ENCODE measurements around the gene TCP11L1.

Gene TCP11L1

DNA sequence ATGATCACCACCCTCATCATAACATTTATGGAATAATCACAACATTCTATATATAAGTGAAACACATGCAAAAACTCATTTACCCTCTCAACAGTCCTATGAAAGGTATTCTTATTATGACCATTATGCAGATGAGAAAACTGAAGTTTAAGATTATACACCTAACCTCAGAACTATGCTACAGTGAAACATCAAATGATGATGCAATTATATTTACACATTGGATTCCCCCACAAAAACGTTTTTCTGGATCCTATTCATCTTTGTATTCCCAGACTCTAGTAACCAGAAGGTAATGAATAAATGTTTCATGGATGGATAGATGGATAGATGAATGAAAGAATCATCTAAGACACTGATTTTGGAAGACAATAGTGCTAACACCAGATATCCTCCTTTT is 54.8 kb downstream of the TCP11L1 start:
- no peaks in the 10 kb centered on the region for H3K9me3 ChIP-seq (ENCODE audit: control insufficient read depth, insufficient read depth, low read depth, low read length)
- no peak overlapping the region for H3K4me3 ChIP-seq (ENCODE audit: low read depth, low read length)
- no peaks in the 10 kb centered on the region for H3K4me1 ChIP-seq (ENCODE audit: control insufficient read depth, insufficient read depth, low read length)
- ChIA-PET CTCF (no interaction called here), POLR2A (no interaction called here)
- peaks cover 9 to 59% of the 10 kb centered on the region in 2 experiments for H3K36me3 ChIP-seq (ENCODE audit: control insufficient read depth in 2 of 2, insufficient read depth in 1 of 2, low read length in 2 of 2)
- TF ChIP-seq ZNF501 (tag by site-specific recombination; IDR thresholded peaks at IDR 0.05) (no peak), OSR2 (tag by site-specific recombination; IDR thresholded peaks at IDR 0.05) (no peak), SP2 (tag by site-specific recombination; IDR thresholded peaks at IDR 0.05) (no peak)
- no peak overlapping the region for H3K27ac ChIP-seq (ENCODE audit: extremely low read depth, low read depth, low read length)

- Histone ChIP-seq H3K36me3 (ENCODE audit: control insufficient read depth in 2 of 2, insufficient read depth in 1 of 2, low read length in 2 of 2) (peaks cover 26 to 61% of the 10 kb centered on the region in 2 experiments), H3K4me1 (ENCODE audit: control insufficient read depth, insufficient read depth, low read length) (no peaks in the 10 kb centered on the region), H3K9me3 (ENCODE audit: control insufficient read depth, insufficient read depth, low read depth, low read length) (no peaks in the 10 kb centered on the region), H3K27ac (ENCODE audit: extremely low read depth, low read depth, low read length) (no peak overlapping the region), H3K4me3 (ENCODE audit: low read depth, low read length) (no peak overlapping the region)
- POLR2A ChIA-PET, result no interaction called here
- no peak for TF ChIP-seq ZNF121 (tag by site-specific recombination; IDR thresholded peaks at IDR 0.05)
- no peak for TF ChIP-seq ZNF146 (tag by site-specific recombination; IDR thresholded peaks at IDR 0.05)
- TF ChIP-seq ZNF658 (tag by site-specific recombination; IDR thresholded peaks at IDR 0.05), result no peak
- TF ChIP-seq ZNF280C (tag by site-specific recombination; IDR thresholded peaks at IDR 0.05), result no peak
- TF ChIP-seq ZNF211 (tag by site-specific recombination; IDR thresholded peaks at IDR 0.05; ENCODE audit: low read depth), result no peak
- TF ChIP-seq ZNF132 (tag by site-specific recombination; IDR thresholded peaks at IDR 0.05; ENCODE audit: borderline replicate concordance), result no peak
- no peak for TF ChIP-seq ZNF473 (tag by site-specific recombination; IDR thresholded peaks at IDR 0.05)
- TF ChIP-seq ZNF664 (tag by site-specific recombination; IDR thresholded peaks at IDR 0.05), result no peak
- CTCF ChIA-PET, result interaction anchor here (0.7 kb wide), 1 partner anchor 144 kb away, joined by 3 read pairs; no protein-coding TSS in a partner anchor
These were observed 64.5 kb downstream of the TCP11L1 start for GRCh38 chr11:33103836-33104235.

DNA sequence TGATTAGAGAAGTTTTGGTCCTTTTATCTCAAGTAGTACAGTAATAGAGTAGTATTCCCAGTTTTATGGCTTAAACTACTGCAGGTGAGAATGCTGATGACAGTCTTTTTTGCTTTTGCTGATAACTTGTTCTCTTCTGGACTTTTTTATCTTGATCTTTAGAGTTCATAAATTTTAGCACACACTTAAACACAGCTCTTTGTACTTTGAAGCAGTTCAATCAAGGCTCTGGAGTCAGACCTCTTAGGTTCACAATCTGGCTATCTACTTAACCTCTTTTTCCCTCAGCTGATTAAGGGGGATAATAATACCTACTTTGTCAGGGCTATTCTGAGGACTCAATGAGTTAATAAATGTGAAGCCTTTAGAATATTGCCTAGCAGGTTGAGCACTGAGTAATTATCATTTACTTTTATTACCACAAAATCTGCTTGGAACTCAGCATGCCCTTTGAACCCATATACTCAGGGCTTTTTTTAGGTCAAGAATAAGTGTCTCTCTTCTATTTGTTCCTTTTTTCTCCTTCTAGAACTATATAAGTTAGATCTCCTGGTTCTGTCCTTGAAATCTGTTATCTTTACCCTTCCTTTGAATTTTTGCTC is 70.0 kb downstream of the TCP11L1 start:
- peaks cover 16 to 24% of the 10 kb centered on the region in 2 experiments for H3K36me3 ChIP-seq (ENCODE audit: control insufficient read depth in 2 of 2, insufficient read depth in 1 of 2, low read length in 2 of 2)
- H3K4me1 ChIP-seq (ENCODE audit: control insufficient read depth, insufficient read depth, low read length), result no peaks in the 10 kb centered on the region
- no peak overlapping the region for H3K27ac ChIP-seq (ENCODE audit: extremely low read depth, low read depth, low read length)
- CTCF ChIA-PET, result interaction anchor here (0.7 kb wide), 1 partner anchor 11 kb away, joined by 3 read pairs; no protein-coding TSS in a partner anchor
- POLR2A ChIA-PET, result no interaction called here
- no peak overlapping the region for H3K4me3 ChIP-seq (ENCODE audit: low read depth, low read length)
- H3K9me3 ChIP-seq (ENCODE audit: control insufficient read depth, insufficient read depth, low read depth, low read length), result no peaks in the 10 kb centered on the region
- no peak for TF ChIP-seq ZNF221 (tag by site-specific recombination; IDR thresholded peaks at IDR 0.05; ENCODE audit: borderline replicate concordance)
- TF ChIP-seq ZNF624 (tag by site-specific recombination; IDR thresholded peaks at IDR 0.05), result no peak
- TF ChIP-seq ZNF2 (tag by site-specific recombination; IDR thresholded peaks at IDR 0.05), result no peak
- peak; percentile 68; the same call in 1 of the 2 replicates for TF ChIP-seq TCF7L2 (IDR thresholded peaks at IDR 0.05; ENCODE audit: borderline replicate concordance, low read depth, low read length)

DNA sequence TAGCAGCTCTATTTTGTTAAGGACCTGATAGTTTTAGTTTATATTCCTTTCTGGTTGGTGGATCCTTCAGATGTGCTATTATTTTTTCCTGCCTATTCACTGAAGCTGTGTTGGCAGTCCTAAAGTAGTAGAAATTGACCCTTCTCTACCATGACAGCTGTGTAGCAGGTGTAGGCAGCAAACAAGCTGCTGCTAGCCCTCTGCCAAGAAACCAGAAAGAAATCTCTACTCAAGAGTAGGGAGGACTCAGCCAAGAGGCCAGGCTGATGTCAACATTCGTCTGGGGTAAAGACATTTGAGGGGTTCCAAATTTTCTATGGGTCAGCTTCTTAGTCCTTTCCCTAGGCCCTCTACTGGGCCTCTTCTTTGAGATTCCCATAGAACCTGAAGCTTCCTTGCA is 70.7 kb downstream of the TCP11L1 start:
- TF ChIP-seq SP2 (tag by site-specific recombination; IDR thresholded peaks at IDR 0.05) (no peak), ZNF639 (tag by site-specific recombination; IDR thresholded peaks at IDR 0.05) (no peak), ZNF785 (tag by site-specific recombination; IDR thresholded peaks at IDR 0.05) (no peak), ZNF626 (tag by site-specific recombination; IDR thresholded peaks at IDR 0.05) (no peak), FEZF1 (tag by site-specific recombination; IDR thresholded peaks at IDR 0.05) (no peak), ZNF473 (tag by site-specific recombination; IDR thresholded peaks at IDR 0.05) (no peak), ZNF350 (tag by site-specific recombination; IDR thresholded peaks at IDR 0.05) (no peak), ZNF366 (tag by site-specific recombination; conservative IDR thresholded peaks at IDR 0.05) (no peak)
- ChIA-PET POLR2A (no interaction called here), CTCF (interaction anchor here (0.6 to 0.7 kb wide), 2 partner anchors 80 to 696 kb away, joined by 3 read pairs; no protein-coding TSS in a partner anchor)
- Histone ChIP-seq H3K4me3 (ENCODE audit: low read depth, low read length) (no peak overlapping the region), H3K4me1 (ENCODE audit: control insufficient read depth, insufficient read depth, low read length) (no peaks in the 10 kb centered on the region), H3K9me3 (ENCODE audit: control insufficient read depth, insufficient read depth, low read depth, low read length) (no peaks in the 10 kb centered on the region), H3K36me3 (ENCODE audit: control insufficient read depth in 2 of 2, insufficient read depth in 1 of 2, low read length in 2 of 2) (peaks cover 9 to 17% of the 10 kb centered on the region in 2 experiments), H3K27ac (ENCODE audit: extremely low read depth, low read depth, low read length) (no peak overlapping the region)
